H1 (cell line): Measurements from ENCODE around the gene KBTBD2. TPM values are rescaled to one million over a fixed set of nuclear protein-coding genes. Genes with fewer than 3 reads are reported as not detected.

ENCODE experiments used
- CTCF ChIA-PET: fragments of 300-600 bp; sonication (Branson Sonifier 250); formaldehyde crosslinking; loops from one replicate; lab custom pipeline; 2021; ENCODE audit not compliant: partially characterized antibody; lab: Charles Lee
- POLR2A ChIA-PET: fragments of 300-600 bp; sonication (Branson Sonifier 250); formaldehyde crosslinking; loops from one replicate; lab custom pipeline; 2021; ENCODE audit warnings: inconsistent platforms; ENCODE audit not compliant: partially characterized antibody; lab: Charles Lee
- DNase-seq, 2 experiments: peaks; one replicate each; pipeline versions ENCODE4 v3.0.0 to v3.0.0-alpha.2; 2010 to 2022; ENCODE audit warnings: low spot score in 2 of 2, low read depth in 1 of 2, mixed read lengths in 1 of 2
- FAIRE-seq: peaks from 2 replicates; lab custom pipeline; 2011; peaks lifted over from hg19 to GRCh38; lab: Jason Lieb, UNC
- H2AFZ ChIP-seq: 2 replicates; pipeline ENCODE4 v1.8.1; 2012; ENCODE audit warnings: low read length, inconsistent platforms
- H2AK5ac ChIP-seq: 2 replicates; pipeline ENCODE4 v1.6.1; 2013; ENCODE audit warnings: low read depth, low read length
- H2BK120ac ChIP-seq: replicated peaks from 2 replicates; pipeline ENCODE3; 2013; ENCODE audit warnings: low read depth, low read length, inconsistent platforms
- H2BK12ac ChIP-seq: 2 replicates; pipeline ENCODE4 v1.6.1; 2013; ENCODE audit warnings: low read depth, low read length
- H2BK15ac ChIP-seq: 2 replicates; pipeline ENCODE4 v1.6.1; 2013; ENCODE audit warnings: low read length
- H2BK20ac ChIP-seq: 2 replicates; pipeline ENCODE4 v1.6.1; 2013; ENCODE audit warnings: low read length
- H2BK5ac ChIP-seq: 2 replicates; pipeline ENCODE4 v1.6.1; 2013; ENCODE audit warnings: low read depth, low read length
- H3K14ac ChIP-seq: 2 replicates; pipeline ENCODE4 v1.6.1; 2013; ENCODE audit warnings: inconsistent platforms; ENCODE audit not compliant: insufficient read length
- H3K18ac ChIP-seq: 2 replicates; pipeline ENCODE4 v1.6.1; 2013; ENCODE audit warnings: low read length; ENCODE audit errors: extremely low read depth
- H3K23ac ChIP-seq: 2 replicates; pipeline ENCODE4 v1.6.1; 2013; ENCODE audit warnings: inconsistent platforms; ENCODE audit not compliant: insufficient read length
- H3K23me2 ChIP-seq: 2 replicates; pipeline ENCODE4 v1.6.1; 2013; ENCODE audit warnings: low read depth, low read length
- H3K27ac ChIP-seq: 2 replicates; pipeline ENCODE4 v1.6.1; 2011; ENCODE audit warnings: low read depth, low read length, inconsistent platforms
- H3K27me3 ChIP-seq, 4 experiments: replicated peaks in 1 of 4; 1 replicate in 1 of 4; 2 replicates in 3 of 4; pipeline versions ENCODE4 v1.6.1 to v1.8.1; 2011 to 2013; ENCODE audit warnings: low read length in 3 of 4, mild to moderate bottlenecking in 3 of 4, inconsistent platforms in 2 of 4, mixed read lengths in 2 of 4, moderate library complexity in 1 of 4; ENCODE audit not compliant: control insufficient read depth in 3 of 4, insufficient read depth in 3 of 4; ENCODE audit errors: extremely low read depth in 1 of 4
- H3K36me3 ChIP-seq, 4 experiments: 2 replicates each; pipeline versions ENCODE4 v1.6.1 to v1.8.1; 2011 to 2013; ENCODE audit warnings: mild to moderate bottlenecking in 4 of 4, low read length in 3 of 4, moderate library complexity in 2 of 4, control low read depth in 1 of 4, inconsistent platforms in 1 of 4; ENCODE audit not compliant: insufficient read depth in 4 of 4, control insufficient read depth in 2 of 4
- H3K4ac ChIP-seq: replicated peaks from 2 replicates; pipeline ENCODE3; 2013; ENCODE audit warnings: low read length, low read depth, mixed read lengths, inconsistent platforms; ENCODE audit not compliant: insufficient read length
- H3K4me1 ChIP-seq, 4 experiments: replicated peaks in 1 of 4; 1 replicate in 1 of 4; 2 replicates in 3 of 4; pipeline versions ENCODE4 v1.6.1 to v1.8.1; 2011 to 2013; ENCODE audit warnings: low read length in 3 of 4, inconsistent platforms in 2 of 4, mixed read lengths in 1 of 4; ENCODE audit not compliant: insufficient read depth in 4 of 4, control insufficient read depth in 3 of 4
- H3K4me2 ChIP-seq, 2 experiments: 2 replicates each; pipeline versions ENCODE4 v1.6.1 to v1.8.1; 2011 to 2013; ENCODE audit warnings: low read depth in 2 of 2, low read length in 2 of 2, control low read depth in 1 of 2, inconsistent platforms in 1 of 2, mild to moderate bottlenecking in 1 of 2; ENCODE audit not compliant: insufficient read depth in 1 of 2
- H3K4me3 ChIP-seq, 4 experiments: fragments of 200-600, 300-600 bp in 1 of 4; sonication (generic), shearing (Covaris generic), sonication (Bioruptor Twin) in 1 of 4; 2 replicates each; pipeline versions ENCODE4 v1.5.1 to v1.8.1; 2011 to 2016; ENCODE audit warnings: low read length in 4 of 4, low read depth in 3 of 4, control low read depth in 2 of 4, inconsistent platforms in 2 of 4, mild to moderate bottlenecking in 2 of 4, mixed read lengths in 1 of 4, moderate library complexity in 1 of 4; ENCODE audit not compliant: insufficient read depth in 2 of 4; ENCODE audit errors: extremely low read depth in 1 of 4
- H3K56ac ChIP-seq: replicated peaks from 2 replicates; pipeline ENCODE3; 2013; ENCODE audit warnings: low read depth, mild to moderate bottlenecking, mixed read lengths, low read length, inconsistent platforms; ENCODE audit not compliant: insufficient read length
- H3K79me1 ChIP-seq: 2 replicates; pipeline ENCODE4 v1.6.1; 2013; ENCODE audit warnings: low read depth, low read length, control low read depth
- H3K79me2 ChIP-seq, 2 experiments: 2 replicates each; pipeline versions ENCODE4 v1.6.1 to v1.8.1; 2012 to 2013; ENCODE audit warnings: low read length in 2 of 2, mild to moderate bottlenecking in 2 of 2, inconsistent platforms in 1 of 2; ENCODE audit not compliant: insufficient read depth in 2 of 2, control insufficient read depth in 1 of 2
- H3K9ac ChIP-seq, 4 experiments: replicated peaks in 1 of 4; 1 replicate in 1 of 4; 2 replicates in 3 of 4; pipeline versions ENCODE4 v1.6.1 to v1.8.1; 2011 to 2013; ENCODE audit warnings: low read depth in 3 of 4, low read length in 3 of 4, control low read depth in 2 of 4, mild to moderate bottlenecking in 2 of 4, moderate library complexity in 2 of 4, inconsistent platforms in 1 of 4; ENCODE audit errors: extremely low read depth in 1 of 4
- H3K9me3 ChIP-seq, 2 experiments: 2 replicates each; pipeline versions ENCODE4 v1.6.1 to v1.8.1; 2012 to 2013; ENCODE audit warnings: mild to moderate bottlenecking in 2 of 2, moderate library complexity in 2 of 2, control low read depth in 1 of 2, inconsistent platforms in 1 of 2, low read depth in 1 of 2, low read length in 1 of 2, mixed read lengths in 1 of 2; ENCODE audit not compliant: insufficient read depth in 2 of 2
- H4K20me1 ChIP-seq, 2 experiments: replicated peaks in 1 of 2; 2 replicates each; pipeline versions ENCODE3 to v1.8.1; 2011 to 2013; ENCODE audit warnings: inconsistent platforms in 2 of 2, low read length in 2 of 2, mild to moderate bottlenecking in 1 of 2; ENCODE audit not compliant: insufficient read depth in 2 of 2, control insufficient read depth in 1 of 2
- H4K5ac ChIP-seq: 2 replicates; pipeline ENCODE4 v1.6.1; 2013; ENCODE audit warnings: low read length, low read depth, mixed read lengths, inconsistent platforms; ENCODE audit not compliant: insufficient read length
- H4K8ac ChIP-seq: 2 replicates; pipeline ENCODE4 v1.8.0; 2013; ENCODE audit warnings: mild to moderate bottlenecking, moderate library complexity, low read length, inconsistent platforms; ENCODE audit not compliant: insufficient read depth; ENCODE audit errors: extremely low read depth
- H4K91ac ChIP-seq: replicated peaks from 2 replicates; pipeline ENCODE3; 2013; ENCODE audit warnings: low read length, mixed read lengths, inconsistent platforms; ENCODE audit not compliant: insufficient read length
- ATF2 ChIP-seq: IDR thresholded peaks from 2 replicates; pipeline ENCODE4 v1.6.1; 2012; ENCODE audit warnings: low read length, inconsistent platforms
- CEBPB ChIP-seq: IDR thresholded peaks from 2 replicates; pipeline ENCODE4 v1.6.1; 2012; ENCODE audit warnings: low read depth, low read length
- CTCF ChIP-seq, 3 experiments: IDR thresholded peaks; 1 replicate in 2 of 3; 2 replicates in 1 of 3; pipeline versions ENCODE4 v1.5.1 to v1.6.1; 2011; ENCODE audit warnings: low read length in 3 of 3, mild to moderate bottlenecking in 3 of 3, inconsistent platforms in 2 of 3, low read depth in 1 of 3, moderate library complexity in 1 of 3; ENCODE audit not compliant: insufficient read depth in 1 of 3; ENCODE audit errors: control extremely low read depth in 1 of 3
- EZH2 ChIP-seq: fragments of 200-600 bp; sonication (generic); IDR thresholded peaks from 2 replicates; pipeline ENCODE4 v1.7.1; 2012; ENCODE audit warnings: low read depth, mild to moderate bottlenecking, moderate library complexity, low read length, inconsistent platforms; ENCODE audit not compliant: severe bottlenecking
- GTF2F1 ChIP-seq: IDR thresholded peaks from 2 replicates; pipeline ENCODE4 v1.6.1; 2012; ENCODE audit warnings: low read depth, low read length, improper control_type of control experiment, borderline replicate concordance
- KDM1A ChIP-seq: fragments of 200-600, 300-600 bp; sonication (generic); IDR thresholded peaks from 2 replicates; pipeline ENCODE4 v1.7.1; 2016; ENCODE audit warnings: mild to moderate bottlenecking, low read length, borderline replicate concordance
- RXRA ChIP-seq: IDR thresholded peaks from 2 replicates; pipeline ENCODE4 v1.6.1; 2011; ENCODE audit warnings: low read depth, mild to moderate bottlenecking, low read length, moderate library complexity; ENCODE audit not compliant: insufficient read depth
- SIRT6 ChIP-seq: IDR thresholded peaks from one replicate; pipeline ENCODE4 v1.7.1; 2012; ENCODE audit warnings: low read length, inconsistent platforms
- SP4 ChIP-seq: IDR thresholded peaks from 2 replicates; pipeline ENCODE4 v1.6.1; 2012; ENCODE audit warnings: low read length, inconsistent platforms
- polyA plus RNA-seq, 7 experiments: library from polyadenylated mRNA; depleted of rRNA in 3 of 7; stranded (reverse) in 5 of 7; unstranded in 2 of 7; fragments of >200 nt in 5 of 7; fragments of 200-250 nt in 2 of 7; gene quantifications; 1 replicate in 5 of 7; 2 replicates in 1 of 7; 4 replicates in 1 of 7; pipeline versions ENCODE4 v1.2.1 to v1.2.3, GENCODE V29; 2011 to 2013; ENCODE audit warnings: missing spikeins in 2 of 7, mixed read lengths in 2 of 7
- total RNA-seq: library from RNA; stranded (reverse); fragmentation: NEBNext Ultra II Directional; extraction: Animal tissue kit (Norgen Biotek cat#: 25700); gene quantifications from 2 replicates; pipeline ENCODE4 v1.2.1, GENCODE V29; 2021

KBTBD2 gene
- total and polyA plus RNA-seq, 2 of the 8 experiments (the other 6 are each of a cell fraction or from before 2014, with no cell fraction given), result 13.1 to 25.7 TPM

DNA sequence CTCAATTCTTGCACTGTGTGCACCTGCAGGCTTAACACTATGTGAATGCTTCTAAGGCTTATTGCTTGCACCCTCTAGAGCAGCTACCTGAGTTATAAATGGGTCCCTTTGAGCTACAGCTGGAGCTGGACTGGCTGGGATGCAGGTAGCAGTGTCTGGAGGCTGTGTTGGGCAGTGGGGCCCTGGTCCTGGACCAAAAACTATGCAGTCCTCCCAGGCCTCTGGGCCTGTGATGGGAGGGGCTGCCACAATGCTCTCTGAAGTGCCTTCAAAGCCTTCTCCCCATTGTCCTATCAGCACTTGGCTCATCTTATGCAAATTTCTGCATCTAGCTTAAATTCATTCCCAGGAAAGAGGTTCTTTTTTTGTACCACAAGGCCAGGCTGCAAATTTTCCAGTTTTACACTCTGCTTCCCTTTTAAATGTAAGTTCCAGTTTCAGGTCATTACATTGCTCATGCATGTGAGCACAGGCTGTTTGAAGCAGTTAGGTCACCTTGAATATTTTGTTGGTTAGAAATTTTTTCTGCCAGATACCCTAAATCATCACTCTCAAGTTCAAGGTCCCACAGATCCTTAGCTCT is 26.0 kb downstream of the KBTBD2 start:
- Histone ChIP-seq H3K9me3 (peaks cover 8 to 13% of the 10 kb centered on the region in 2 experiments), H4K8ac (no peak overlapping the region), H2BK15ac (no peak overlapping the region), H3K79me1 (0 out of 2 replicates have a peak, but pooled peaks cover 2% of the 10 kb centered on the region), H3K9ac (no peak overlapping the region), H3K14ac (no peak overlapping the region), H3K36me3 (peaks cover 5 to 24% (median 17%) of the 10 kb centered on the region in 4 experiments; a peak in 7 of 8 replicates), H2BK12ac (no peak overlapping the region), H3K4me2 (no peak overlapping the region), H3K79me2 (no peaks in the 10 kb centered on the region), H2BK5ac (no peak overlapping the region), H3K4ac (no peak overlapping the region), H3K23me2 (no peaks in the 10 kb centered on the region), H3K4me1 (peaks cover 0 to 6% (median 5%) of the 10 kb centered on the region in 4 experiments; a peak in 5 of 7 replicates), H4K91ac (no peak overlapping the region), H2AK5ac (no peak overlapping the region), H3K23ac (no peak overlapping the region), H2BK20ac (no peak overlapping the region), H3K4me3 (no peak overlapping the region), H3K56ac (no peak overlapping the region), H3K27ac (no peak overlapping the region), H2AFZ (no peak overlapping the region), H4K20me1 (peaks cover 0 to 3% of the 10 kb centered on the region in 2 experiments), H3K18ac (no peak overlapping the region), H4K5ac (no peak overlapping the region), H2BK120ac (no peak overlapping the region), H3K27me3 (no peaks in the 10 kb centered on the region)
- DNase-seq (no peak), FAIRE-seq (no peak)
- ChIA-PET CTCF (interaction anchor here (0.9 to 1.3 kb wide), 3 partner anchors 18 to 24 kb away, joined by 3 to 5 read pairs (median 3); no protein-coding TSS in a partner anchor), POLR2A (interaction anchor here (1.1 to 2.8 kb wide), 3 partner anchors 10 to 27 kb away, joined by 3 to 10 read pairs (median 4); partner anchors contain the start of gene KBTBD2)
- TF ChIP-seq RXRA (no peak), CEBPB (no peak), SIRT6 (no peak), SP4 (no peak), CTCF (IDR thresholded peaks at IDR 0.05; ENCODE audit: control extremely low read depth in 1 of 3, insufficient read depth in 1 of 3, low read depth in 1 of 3, low read length in 3 of 3) (no peak), KDM1A (no peak), ATF2 (no peak), GTF2F1 (no peak), EZH2 (no peak)
